ENCODE data around the gene SLC38A9. TPM values are rescaled to one million over a fixed set of nuclear protein-coding genes. Genes with fewer than 3 reads are reported as not detected.
"Not testable (repeated sequence)": the region's sequence is repeated elsewhere in the genome, so short reads cannot be mapped to it uniquely, and the experiment has no call there.

The SLC38A9 gene
- total RNA-seq, 1 donor from 2014 or later, result 52.7 TPM

- no peaks in the 10 kb centered on the region for H3K27me3 ChIP-seq (ENCODE audit: control insufficient read depth in 3 of 3, insufficient read depth in 3 of 3, low read length in 3 of 3)
- H3K9me3 ChIP-seq (ENCODE audit: control insufficient read depth in 3 of 3, low read length in 3 of 3), result no peaks in the 10 kb centered on the region
- H3K9ac ChIP-seq (ENCODE audit: low read depth in 1 of 3, low read length in 3 of 3), result no peak overlapping the region
- no peak overlapping the region for H3K4me3 ChIP-seq (ENCODE audit: low read length in 3 of 3)
- no peak overlapping the region for H3K27ac ChIP-seq (ENCODE audit: low read depth, low read length)
- peaks cover 0 to 9% (median 4%) of the 10 kb centered on the region in 3 donors for H3K4me1 ChIP-seq (ENCODE audit: control insufficient read depth in 3 of 3, insufficient read depth in 3 of 3, low read length in 3 of 3)
- H3K36me3 ChIP-seq (ENCODE audit: control insufficient read depth in 3 of 3, insufficient read depth in 3 of 3, low read length in 3 of 3), result no peaks in the 10 kb centered on the region
These were observed 103.4 kb downstream of the SLC38A9 start for GRCh38 chr5:55608595-55609349.

- not testable (repeated sequence) for H3K9me3 ChIP-seq (ENCODE audit: control insufficient read depth in 3 of 3, low read length in 3 of 3); H3K27ac ChIP-seq (ENCODE audit: low read depth, low read length); H3K4me3 ChIP-seq (ENCODE audit: low read length in 3 of 3); H3K9ac ChIP-seq (ENCODE audit: low read depth in 1 of 3, low read length in 3 of 3); H3K27me3 ChIP-seq (ENCODE audit: control insufficient read depth in 3 of 3, insufficient read depth in 3 of 3, low read length in 3 of 3); H3K36me3 ChIP-seq (ENCODE audit: control insufficient read depth in 3 of 3, insufficient read depth in 3 of 3, low read length in 3 of 3)
- H3K4me1 ChIP-seq (ENCODE audit: control insufficient read depth in 3 of 3, insufficient read depth in 3 of 3, low read length in 3 of 3), result peaks cover 10 to 20% (median 11%) of the 10 kb centered on the region in 3 donors
These were observed 104.8 kb downstream of the SLC38A9 start for GRCh38 chr5:55607309-55607708.

- Histone ChIP-seq H3K4me1 (ENCODE audit: control insufficient read depth in 3 of 3, insufficient read depth in 3 of 3, low read length in 3 of 3) (peaks cover 29 to 42% (median 35%) of the 10 kb centered on the region in 3 donors), H3K36me3 (ENCODE audit: control insufficient read depth in 3 of 3, insufficient read depth in 3 of 3, low read length in 3 of 3) (no peaks in the 10 kb centered on the region), H3K27ac (ENCODE audit: low read depth, low read length) (peak overlapping the region; percentile 93), H3K4me3 (ENCODE audit: low read length in 3 of 3) (no peak overlapping the region), H3K27me3 (ENCODE audit: control insufficient read depth in 3 of 3, insufficient read depth in 3 of 3, low read length in 3 of 3) (no peaks in the 10 kb centered on the region), H3K9me3 (ENCODE audit: control insufficient read depth in 3 of 3, low read length in 3 of 3) (no peaks in the 10 kb centered on the region), H3K9ac (ENCODE audit: low read depth in 1 of 3, low read length in 3 of 3) (no peak overlapping the region)
These were observed 107.5 kb downstream of the SLC38A9 start for GRCh38 chr5:55604611-55605067.

- peaks cover 35 to 49% (median 42%) of the 10 kb centered on the region in 3 donors for H3K4me1 ChIP-seq (ENCODE audit: control insufficient read depth in 3 of 3, insufficient read depth in 3 of 3, low read length in 3 of 3)
- no peaks in the 10 kb centered on the region for H3K27me3 ChIP-seq (ENCODE audit: control insufficient read depth in 3 of 3, insufficient read depth in 3 of 3, low read length in 3 of 3)
- H3K9me3 ChIP-seq (ENCODE audit: control insufficient read depth in 3 of 3, low read length in 3 of 3), result no peaks in the 10 kb centered on the region
- no peak overlapping the region for H3K9ac ChIP-seq (ENCODE audit: low read depth in 1 of 3, low read length in 3 of 3)
- no peak overlapping the region for H3K4me3 ChIP-seq (ENCODE audit: low read length in 3 of 3)
- no peaks in the 10 kb centered on the region for H3K36me3 ChIP-seq (ENCODE audit: control insufficient read depth in 3 of 3, insufficient read depth in 3 of 3, low read length in 3 of 3)
- H3K27ac ChIP-seq (ENCODE audit: low read depth, low read length), result peak overlapping the region; percentile 93
These were observed 108.2 kb downstream of the SLC38A9 start for GRCh38 chr5:55603922-55604321.

- Histone ChIP-seq H3K4me3 (ENCODE audit: low read length in 3 of 3) (peak overlapping the region; percentile 36 to 54 (median 52)), H3K9ac (ENCODE audit: low read depth in 1 of 3, low read length in 3 of 3) (peak overlapping the region; percentile 54 to 71 (median 63)), H3K4me1 (ENCODE audit: control insufficient read depth in 3 of 3, insufficient read depth in 3 of 3, low read length in 3 of 3) (peaks cover 45 to 58% (median 53%) of the 10 kb centered on the region in 3 donors)
These were observed 110.5 kb downstream of the SLC38A9 start for GRCh38 chr5:55601628-55602027.

GRCh38 chr5:55601204-55601618, 110.9 kb downstream of the SLC38A9 start:
- Histone ChIP-seq H3K27ac (ENCODE audit: low read depth, low read length) (peak overlapping the region; percentile 93), H3K36me3 (ENCODE audit: control insufficient read depth in 3 of 3, insufficient read depth in 3 of 3, low read length in 3 of 3) (no peaks in the 10 kb centered on the region), H3K4me1 (ENCODE audit: control insufficient read depth in 3 of 3, insufficient read depth in 3 of 3, low read length in 3 of 3) (peaks cover 45 to 58% (median 53%) of the 10 kb centered on the region in 3 donors), H3K4me3 (ENCODE audit: low read length in 3 of 3) (peak overlapping the region; percentile 36 to 54 (median 52)), H3K27me3 (ENCODE audit: control insufficient read depth in 3 of 3, insufficient read depth in 3 of 3, low read length in 3 of 3) (no peaks in the 10 kb centered on the region), H3K9me3 (ENCODE audit: control insufficient read depth in 3 of 3, low read length in 3 of 3) (no peaks in the 10 kb centered on the region), H3K9ac (ENCODE audit: low read depth in 1 of 3, low read length in 3 of 3) (peak overlapping the region; percentile 54 to 71 (median 63))

More at GRCh38 chr5:55601628-55602027, 110.5 kb downstream of the SLC38A9 start:
- peak overlapping the region; percentile 93 for H3K27ac ChIP-seq (ENCODE audit: low read depth, low read length)
- no peaks in the 10 kb centered on the region for H3K27me3 ChIP-seq (ENCODE audit: control insufficient read depth in 3 of 3, insufficient read depth in 3 of 3, low read length in 3 of 3)
- no peaks in the 10 kb centered on the region for H3K36me3 ChIP-seq (ENCODE audit: control insufficient read depth in 3 of 3, insufficient read depth in 3 of 3, low read length in 3 of 3)
- H3K9me3 ChIP-seq (ENCODE audit: control insufficient read depth in 3 of 3, low read length in 3 of 3), result no peaks in the 10 kb centered on the region

GRCh38 chr5:55600497-55601203, 111.5 kb downstream of the SLC38A9 start:
- peaks cover 45 to 58% (median 53%) of the 10 kb centered on the region in 3 donors for H3K4me1 ChIP-seq (ENCODE audit: control insufficient read depth in 3 of 3, insufficient read depth in 3 of 3, low read length in 3 of 3)
- no peaks in the 10 kb centered on the region for H3K9me3 ChIP-seq (ENCODE audit: control insufficient read depth in 3 of 3, low read length in 3 of 3)
- H3K27me3 ChIP-seq (ENCODE audit: control insufficient read depth in 3 of 3, insufficient read depth in 3 of 3, low read length in 3 of 3), result no peaks in the 10 kb centered on the region
- peak overlapping the region; percentile 28 to 60 (median 30) for H3K4me3 ChIP-seq (ENCODE audit: low read length in 3 of 3)
- H3K27ac ChIP-seq (ENCODE audit: low read depth, low read length), result peak overlapping the region; percentile 93
- H3K36me3 ChIP-seq (ENCODE audit: control insufficient read depth in 3 of 3, insufficient read depth in 3 of 3, low read length in 3 of 3), result no peaks in the 10 kb centered on the region
- peak overlapping the region; percentile 63 to 71 (median 69) for H3K9ac ChIP-seq (ENCODE audit: low read depth in 1 of 3, low read length in 3 of 3)

- H3K9ac ChIP-seq (ENCODE audit: low read depth in 1 of 3, low read length in 3 of 3), result peak overlapping the region; percentile 63 to 71 (median 69)
These were observed 112.0 kb downstream of the SLC38A9 start for GRCh38 chr5:55600086-55600485.

GRCh38 chr5:55599148-55600050, 112.7 kb downstream of the SLC38A9 start:
- Histone ChIP-seq H3K27ac (ENCODE audit: low read depth, low read length) (peak overlapping the region; percentile 93), H3K4me1 (ENCODE audit: control insufficient read depth in 3 of 3, insufficient read depth in 3 of 3, low read length in 3 of 3) (peaks cover 45 to 55% (median 53%) of the 10 kb centered on the region in 3 donors), H3K4me3 (ENCODE audit: low read length in 3 of 3) (peak overlapping the region in 2 of 3 donors; percentile 28 to 44), H3K27me3 (ENCODE audit: control insufficient read depth in 3 of 3, insufficient read depth in 3 of 3, low read length in 3 of 3) (no peaks in the 10 kb centered on the region), H3K9me3 (ENCODE audit: control insufficient read depth in 3 of 3, low read length in 3 of 3) (no peaks in the 10 kb centered on the region), H3K36me3 (ENCODE audit: control insufficient read depth in 3 of 3, insufficient read depth in 3 of 3, low read length in 3 of 3) (no peaks in the 10 kb centered on the region), H3K9ac (ENCODE audit: low read depth in 1 of 3, low read length in 3 of 3) (no peak overlapping the region)

More at GRCh38 chr5:55600086-55600485, 112.0 kb downstream of the SLC38A9 start:
- no peaks in the 10 kb centered on the region for H3K27me3 ChIP-seq (ENCODE audit: control insufficient read depth in 3 of 3, insufficient read depth in 3 of 3, low read length in 3 of 3)
- no peaks in the 10 kb centered on the region for H3K36me3 ChIP-seq (ENCODE audit: control insufficient read depth in 3 of 3, insufficient read depth in 3 of 3, low read length in 3 of 3)
- H3K4me3 ChIP-seq (ENCODE audit: low read length in 3 of 3), result peak overlapping the region in 2 of 3 donors; percentile 28 to 60
- H3K4me1 ChIP-seq (ENCODE audit: control insufficient read depth in 3 of 3, insufficient read depth in 3 of 3, low read length in 3 of 3), result peaks cover 45 to 58% (median 53%) of the 10 kb centered on the region in 3 donors
- H3K9me3 ChIP-seq (ENCODE audit: control insufficient read depth in 3 of 3, low read length in 3 of 3), result no peaks in the 10 kb centered on the region
- peak overlapping the region; percentile 93 for H3K27ac ChIP-seq (ENCODE audit: low read depth, low read length)
